B cell (primary cell): ENCODE results near the gene CHST13. TPM values are rescaled to one million over a fixed set of nuclear protein-coding genes. Genes with fewer than 3 reads are reported as not detected.

Experiments used
- ATAC-seq: fragments of 200-7000 bp; cut with Tn5 transposase; one replicate; pipeline ENCODE4 v1.10.0; 2021; ENCODE audit warnings: low read depth, mild to moderate bottlenecking, moderate number of reproducible peaks, moderate library complexity
- CTCF ChIA-PET: fragments of 350-600 bp; sonication (Branson Sonifier 250); formaldehyde crosslinking; loops from one replicate; lab custom pipeline; 2021; ENCODE audit warnings: antibody characterized with exemption, inconsistent platforms; lab: Charles Lee
- POLR2A ChIA-PET: fragments of 350-600 bp; sonication (Branson Sonifier 250); formaldehyde crosslinking; loops from one replicate; lab custom pipeline; 2021; ENCODE audit warnings: antibody characterized with exemption; lab: Charles Lee
- DNase-seq: peaks from one replicate; pipeline ENCODE4 v3.0.0; 2013
- H2AFZ ChIP-seq: 2 replicates; pipeline ENCODE4 v1.6.1; 2012; ENCODE audit warnings: mild to moderate bottlenecking, low read depth, low read length; ENCODE audit not compliant: insufficient read depth, poor library complexity, severe bottlenecking
- H3K27ac ChIP-seq, 2 donors: 1 replicate in 1 of 2; 2 replicates in 1 of 2; pipeline ENCODE4 v1.5.1; 2012 to 2013; ENCODE audit warnings: low read length in 2 of 2, mild to moderate bottlenecking in 2 of 2, moderate library complexity in 1 of 2
- H3K27me3 ChIP-seq, 4 experiments: fragments of 200-600 bp in 1 of 4; sonication (generic) in 1 of 4; replicated peaks in 1 of 4; 1 replicate in 2 of 4; 2 replicates in 2 of 4; pipeline versions ENCODE4 v1.6.1 to v1.7.0; 2013 to 2016; ENCODE audit warnings: low read length in 3 of 4, mild to moderate bottlenecking in 2 of 4, mixed read lengths in 1 of 4, moderate library complexity in 1 of 4; ENCODE audit not compliant: insufficient read depth in 4 of 4, control insufficient read depth in 3 of 4; ENCODE audit errors: control extremely low read depth in 1 of 4
- H3K36me3 ChIP-seq, 2 experiments: replicated peaks in 1 of 2; 1 replicate in 1 of 2; 2 replicates in 1 of 2; pipeline versions ENCODE4 v1.6.1 to v1.7.1; 2013; ENCODE audit warnings: low read length in 1 of 2; ENCODE audit not compliant: insufficient read depth in 2 of 2, control insufficient read depth in 1 of 2; ENCODE audit errors: control extremely low read depth in 1 of 2, extremely low read depth in 1 of 2
- H3K4me1 ChIP-seq, 2 donors: fragments of 200-600 bp in 1 of 2; sonication (generic) in 1 of 2; 1 replicate in 1 of 2; 2 replicates in 1 of 2; pipeline versions ENCODE4 v1.5.1 to v1.6.1; 2013 to 2017; ENCODE audit warnings: low read length in 2 of 2; ENCODE audit not compliant: control insufficient read depth in 2 of 2, insufficient read depth in 2 of 2
- H3K4me2 ChIP-seq: replicated peaks from 2 replicates; pipeline ENCODE3; 2012; ENCODE audit warnings: mild to moderate bottlenecking, low read depth, low read length; ENCODE audit not compliant: poor library complexity, severe bottlenecking
- H3K4me3 ChIP-seq, 5 experiments: fragments of 200-600 bp in 1 of 5; sonication (generic) in 1 of 5; 1 replicate in 3 of 5; 2 replicates in 2 of 5; pipeline versions ENCODE4 v1.5.1 to v1.7.0; 2011 to 2016; ENCODE audit warnings: low read length in 4 of 5, mild to moderate bottlenecking in 4 of 5, low read depth in 2 of 5, control low read depth in 1 of 5, moderate library complexity in 1 of 5; ENCODE audit not compliant: insufficient read depth in 1 of 5; ENCODE audit errors: control extremely low read depth in 1 of 5, extremely low read depth in 1 of 5
- H3K79me2 ChIP-seq: fragments of 200-600 bp; sonication (generic); one replicate; pipeline ENCODE4 v1.6.0; 2016; ENCODE audit warnings: low read length; ENCODE audit not compliant: control insufficient read depth, insufficient read depth
- H3K9ac ChIP-seq: fragments of 200-600 bp; sonication (generic); 2 replicates; pipeline ENCODE4 v1.6.1; 2017; ENCODE audit warnings: mild to moderate bottlenecking, low read length, moderate library complexity
- H3K9me3 ChIP-seq, 3 donors: one replicate each; pipeline versions ENCODE4 v1.6.1 to v1.7.1; 2013; ENCODE audit warnings: low read length in 2 of 3; ENCODE audit not compliant: control insufficient read depth in 2 of 3, insufficient read depth in 1 of 3; ENCODE audit errors: control extremely low read depth in 1 of 3
- H4K20me1 ChIP-seq: 2 replicates; pipeline ENCODE4 v1.6.0; 2012; ENCODE audit warnings: mild to moderate bottlenecking, low read length; ENCODE audit not compliant: insufficient read depth, control insufficient read depth, poor library complexity, severe bottlenecking
- H3K27ac Mint-ChIP-seq: one replicate; pipeline ENCODE4 v1.8.0; 2021; ENCODE audit warnings: mixed read lengths
- H3K27me3 Mint-ChIP-seq: one replicate; pipeline ENCODE4 v1.8.0; 2021; ENCODE audit warnings: mixed read lengths
- H3K4me1 Mint-ChIP-seq: one replicate; pipeline ENCODE4 v1.8.0; 2021; ENCODE audit warnings: mixed read lengths
- H3K4me3 Mint-ChIP-seq: one replicate; pipeline ENCODE4 v1.8.0; 2021; ENCODE audit warnings: mixed read lengths
- H3K9me3 Mint-ChIP-seq: one replicate; pipeline ENCODE4 v1.8.0; 2022; ENCODE audit warnings: mixed read lengths; ENCODE audit not compliant: insufficient read depth
- EZH2 ChIP-seq: IDR thresholded peaks from 2 replicates; pipeline ENCODE4 v1.6.1; 2012; ENCODE audit warnings: borderline replicate concordance, low read depth, mild to moderate bottlenecking, moderate library complexity, low read length; ENCODE audit not compliant: insufficient read depth, poor library complexity, severe bottlenecking
- WGBS: methylation state at CpG from one replicate; pipeline ENCODE4 v1.1.5; 2013; ENCODE audit warnings: missing lambda C conversion rate; ENCODE audit not compliant: insufficient coverage; 5-methylcytosine and 5-hydroxymethylcytosine counted together
- intact Hi-C: fragments of 100-400 bp; cut with micrococcal nuclease; formaldehyde crosslinking; loops from one replicate; pipeline ENCODE4 v1.10.0; 2022
- polyA plus RNA-seq: library from polyadenylated mRNA; depleted of rRNA; stranded (reverse); fragments of >200 nt; gene quantifications from 2 replicates; pipeline ENCODE4 v1.2.3, GENCODE V29; 2012
- total RNA-seq, 2 donors: library from RNA; stranded (reverse); fragments of 120-200 nt in 1 of 2; gene quantifications; 1 replicate in 1 of 2; 2 replicates in 1 of 2; pipeline versions ENCODE4 v1.2.3 to v1.2.4, GENCODE V29; 2013 to 2022
- TF ChIP-seq, protein P1 (sequence below): fragments of 200-600 bp; IDR thresholded peaks from one replicate; pipeline ENCODE4 v1.8.0; 2022; ENCODE audit warnings: antibody characterized with exemption, mild to moderate bottlenecking

CHST13 gene
- total and polyA plus RNA-seq, 2 donors (not counting 1 experiment from before 2014, with no cell fraction given), result 0.07 TPM; not detected in 1

DNA sequence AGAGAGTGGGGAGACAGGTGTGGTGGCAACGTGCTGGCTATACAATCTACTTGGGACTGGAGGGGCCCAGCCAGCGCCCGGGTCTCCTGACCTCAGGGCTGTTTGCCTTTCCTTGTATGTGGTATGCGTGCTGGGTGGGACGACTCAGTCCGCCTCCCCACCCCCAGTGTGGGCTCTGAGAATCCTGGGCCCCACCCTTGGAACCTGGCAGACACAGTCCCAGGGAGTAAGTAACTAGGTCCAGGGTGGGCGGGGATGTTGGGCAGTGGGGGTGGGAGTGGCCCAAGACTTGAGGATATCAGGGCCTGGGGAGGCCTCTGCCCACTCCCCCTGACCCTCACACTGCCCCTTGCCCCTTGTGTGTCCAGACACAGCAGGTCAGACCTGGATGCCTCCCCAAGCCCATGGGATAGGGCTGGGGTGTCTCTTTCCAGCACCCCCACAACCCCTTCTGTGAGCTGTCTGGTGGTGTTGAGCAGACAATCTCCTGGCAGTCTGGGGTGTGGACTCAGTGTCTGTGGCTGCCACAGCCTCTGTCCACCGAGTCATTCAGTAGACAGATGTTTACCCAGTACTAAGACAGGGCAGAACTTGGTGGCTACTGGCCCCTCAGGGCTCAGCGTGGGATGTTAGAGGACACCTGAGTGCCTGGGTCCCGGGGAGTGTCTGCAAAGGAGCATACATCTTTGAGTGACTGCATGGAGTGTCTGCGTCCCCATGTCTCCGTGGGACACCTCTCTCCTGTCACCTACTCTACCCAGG lies 1.3 kb downstream of the CHST13 start:
- Mint-ChIP-seq H3K4me3 (no peak overlapping the region), H3K9me3 (no peaks in the 10 kb centered on the region), H3K27me3 (peaks cover 35% of the 10 kb centered on the region), H3K4me1 (no peaks in the 10 kb centered on the region), H3K27ac (no peak overlapping the region)
- intact Hi-C loops, result no loop called here
- H3K4me3 ChIP-seq, result no peak overlapping the region
- no peak overlapping the region for H3K4me2 ChIP-seq
- no peak overlapping the region for H3K27ac ChIP-seq
- 94% methylated on average over 8 of the region's 12 CpGs for WGBS
- DNase-seq (no peak), ATAC-seq (no peak)
- ChIA-PET POLR2A (no interaction called here), CTCF (no interaction called here)
- H3K9me3 ChIP-seq, result peaks cover 0 to 4% (median 0%) of the 10 kb centered on the region in 3 donors
- H3K4me1 ChIP-seq, result peaks cover 0 to 12% of the 10 kb centered on the region in 2 donors
- no peak overlapping the region for H2AFZ ChIP-seq
- H4K20me1 ChIP-seq, result no peaks in the 10 kb centered on the region
- peaks cover 0 to 30% (median 8%) of the 10 kb centered on the region in 4 experiments for H3K27me3 ChIP-seq
- TF ChIP-seq, protein P1, sequence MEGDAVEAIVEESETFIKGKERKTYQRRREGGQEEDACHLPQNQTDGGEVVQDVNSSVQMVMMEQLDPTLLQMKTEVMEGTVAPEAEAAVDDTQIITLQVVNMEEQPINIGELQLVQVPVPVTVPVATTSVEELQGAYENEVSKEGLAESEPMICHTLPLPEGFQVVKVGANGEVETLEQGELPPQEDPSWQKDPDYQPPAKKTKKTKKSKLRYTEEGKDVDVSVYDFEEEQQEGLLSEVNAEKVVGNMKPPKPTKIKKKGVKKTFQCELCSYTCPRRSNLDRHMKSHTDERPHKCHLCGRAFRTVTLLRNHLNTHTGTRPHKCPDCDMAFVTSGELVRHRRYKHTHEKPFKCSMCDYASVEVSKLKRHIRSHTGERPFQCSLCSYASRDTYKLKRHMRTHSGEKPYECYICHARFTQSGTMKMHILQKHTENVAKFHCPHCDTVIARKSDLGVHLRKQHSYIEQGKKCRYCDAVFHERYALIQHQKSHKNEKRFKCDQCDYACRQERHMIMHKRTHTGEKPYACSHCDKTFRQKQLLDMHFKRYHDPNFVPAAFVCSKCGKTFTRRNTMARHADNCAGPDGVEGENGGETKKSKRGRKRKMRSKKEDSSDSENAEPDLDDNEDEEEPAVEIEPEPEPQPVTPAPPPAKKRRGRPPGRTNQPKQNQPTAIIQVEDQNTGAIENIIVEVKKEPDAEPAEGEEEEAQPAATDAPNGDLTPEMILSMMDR, result no peak
- no peak for TF ChIP-seq EZH2
- no peak overlapping the region for H3K9ac ChIP-seq
- H3K79me2 ChIP-seq, result no peaks in the 10 kb centered on the region
- no peaks in the 10 kb centered on the region for H3K36me3 ChIP-seq
